CD4-positive, alpha-beta T cell treated with Interleukin-2 at 100 ng/mL for 4 hours (primary cell): Measurements from ENCODE around the gene PPP2R3B.
"Not testable (repeated sequence)": the region's sequence is repeated elsewhere in the genome, so short reads cannot be mapped to it uniquely, and the experiment has no call there.

Source experiments
- DNase-seq: peaks from one replicate; pipeline ENCODE4 v3.0.0-alpha.2; 2020; ENCODE audit warnings: low spot score

Gene PPP2R3B, protein sequence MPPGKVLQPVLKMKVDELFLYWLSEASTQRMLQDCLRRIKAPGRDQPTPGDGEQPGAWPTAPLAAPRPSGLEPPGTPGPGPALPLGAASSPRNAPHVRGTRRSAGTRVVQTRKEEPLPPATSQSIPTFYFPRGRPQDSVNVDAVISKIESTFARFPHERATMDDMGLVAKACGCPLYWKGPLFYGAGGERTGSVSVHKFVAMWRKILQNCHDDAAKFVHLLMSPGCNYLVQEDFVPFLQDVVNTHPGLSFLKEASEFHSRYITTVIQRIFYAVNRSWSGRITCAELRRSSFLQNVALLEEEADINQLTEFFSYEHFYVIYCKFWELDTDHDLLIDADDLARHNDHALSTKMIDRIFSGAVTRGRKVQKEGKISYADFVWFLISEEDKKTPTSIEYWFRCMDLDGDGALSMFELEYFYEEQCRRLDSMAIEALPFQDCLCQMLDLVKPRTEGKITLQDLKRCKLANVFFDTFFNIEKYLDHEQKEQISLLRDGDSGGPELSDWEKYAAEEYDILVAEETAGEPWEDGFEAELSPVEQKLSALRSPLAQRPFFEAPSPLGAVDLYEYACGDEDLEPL

DNA sequence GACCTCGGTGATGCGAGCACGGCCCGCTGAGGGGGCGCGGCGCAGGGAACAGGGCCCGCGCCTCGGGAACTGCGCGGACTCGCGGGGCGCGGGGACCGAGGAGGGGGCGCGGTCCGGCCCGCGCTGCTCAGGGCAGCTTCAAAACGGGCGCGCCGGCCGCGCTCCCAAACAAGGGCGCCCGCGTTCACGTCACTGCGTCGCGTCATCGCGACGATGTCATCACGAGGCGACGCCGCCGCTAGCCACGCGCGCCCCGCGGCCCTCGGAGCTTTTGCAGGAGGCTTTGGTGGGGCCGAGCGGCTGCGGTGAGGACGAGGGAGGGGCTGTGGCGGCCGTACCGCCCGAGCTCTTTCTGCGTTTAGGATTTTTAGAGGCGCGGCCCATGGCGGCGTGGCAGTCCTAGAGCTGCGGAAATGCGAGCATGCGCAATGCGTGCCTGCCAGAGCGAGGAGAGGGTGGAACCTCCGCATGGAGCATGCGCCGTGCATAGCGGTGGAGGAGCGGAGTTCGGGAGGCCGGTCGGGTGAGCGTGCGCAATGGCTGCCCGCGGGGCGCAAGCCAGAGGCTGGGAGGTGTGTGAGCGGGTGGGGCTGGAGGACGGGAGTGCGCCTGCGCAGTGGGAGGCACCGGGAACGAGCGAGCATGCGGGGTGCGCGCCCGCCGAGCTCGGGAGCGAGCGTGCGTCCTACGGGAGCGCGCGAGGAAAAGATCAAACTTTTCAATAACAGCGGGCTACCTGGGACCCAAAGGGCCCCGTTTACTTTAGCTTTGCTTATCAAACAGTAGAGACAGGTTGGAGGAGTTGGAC lies at the start of gene PPP2R3B:
Gene PPP2R3B (minus strand): TSS at position 140 of the 808 bp plus-strand sequence. CDS start 216 bp downstream, outside the sequence.
- DNase-seq: peak; percentile 99

DNA sequence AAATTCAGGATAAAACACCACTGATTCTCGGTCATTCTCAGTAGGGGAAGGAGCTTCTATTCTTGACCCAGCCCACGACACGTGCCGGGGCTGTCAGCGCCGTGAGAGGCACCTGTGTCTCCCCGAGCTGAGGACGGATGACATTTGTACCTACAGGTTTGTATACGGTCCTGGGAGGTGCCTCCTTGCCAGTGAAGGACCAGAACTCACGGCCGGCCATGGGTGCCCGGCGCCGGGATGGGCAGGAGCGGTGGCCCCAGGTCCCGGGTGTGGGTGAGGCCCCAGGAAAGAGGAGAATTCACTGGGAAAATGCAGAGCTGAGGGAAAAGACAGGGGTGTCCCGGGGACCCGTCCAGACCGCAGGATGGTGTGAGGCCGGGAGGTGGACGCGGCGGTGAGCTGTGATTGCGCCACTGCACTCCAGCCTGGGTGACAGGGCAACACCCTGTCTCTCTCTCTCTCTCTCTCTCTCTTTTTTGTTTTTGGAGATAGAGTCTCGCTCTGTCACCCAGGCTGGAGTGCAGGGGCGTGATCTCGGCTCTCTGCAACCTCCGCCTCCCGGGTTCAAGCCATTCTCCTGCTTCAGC lies 48.9 kb upstream of the PPP2R3B start:
- no peak for DNase-seq

DNA sequence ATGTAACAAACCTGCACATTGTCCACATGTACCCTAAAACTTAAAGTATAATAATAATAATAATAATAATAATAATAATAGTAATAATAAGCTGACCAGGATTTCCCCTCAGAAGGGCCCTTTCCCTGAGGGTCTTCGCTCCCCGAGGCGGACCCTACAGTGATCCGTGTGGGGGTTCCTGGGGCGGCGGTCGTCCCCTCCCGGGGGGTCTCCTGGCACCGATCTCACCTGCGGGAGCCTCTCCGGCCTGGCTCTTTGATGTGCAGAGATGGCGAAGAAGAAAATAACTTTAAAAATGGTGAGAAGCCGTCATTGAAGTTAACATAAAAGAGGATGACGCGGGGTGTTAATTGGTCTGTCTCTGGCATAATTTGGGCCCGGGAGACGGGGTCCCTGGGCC lies 48.2 kb upstream of the PPP2R3B start:
- no peak for DNase-seq

GRCh38 chrX:433771-434170 lies 47.1 kb upstream of the PPP2R3B start:
- DNase-seq: no peak

DNA sequence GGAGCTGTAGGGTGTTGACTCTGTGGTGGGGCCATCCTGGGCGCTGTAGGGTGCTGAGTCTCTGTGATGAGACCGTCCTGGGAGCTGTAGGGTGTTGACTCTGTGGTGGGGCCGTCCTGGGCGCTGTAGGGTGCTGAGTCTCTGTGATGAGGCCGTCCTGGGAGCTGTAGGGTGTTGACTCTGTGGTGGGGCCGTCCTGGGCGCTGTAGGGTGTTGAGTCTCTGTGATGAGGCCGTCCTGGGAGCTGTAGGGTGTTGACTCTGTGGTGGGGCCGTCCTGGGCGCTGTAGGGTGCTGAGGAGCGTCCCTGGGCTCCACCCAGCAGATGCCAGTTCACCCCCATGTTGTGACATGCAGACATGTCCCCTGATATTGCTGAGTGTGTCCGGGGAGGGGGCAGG lies 46.0 kb upstream of the PPP2R3B start:
- DNase-seq: not testable (repeated sequence)

DNA sequence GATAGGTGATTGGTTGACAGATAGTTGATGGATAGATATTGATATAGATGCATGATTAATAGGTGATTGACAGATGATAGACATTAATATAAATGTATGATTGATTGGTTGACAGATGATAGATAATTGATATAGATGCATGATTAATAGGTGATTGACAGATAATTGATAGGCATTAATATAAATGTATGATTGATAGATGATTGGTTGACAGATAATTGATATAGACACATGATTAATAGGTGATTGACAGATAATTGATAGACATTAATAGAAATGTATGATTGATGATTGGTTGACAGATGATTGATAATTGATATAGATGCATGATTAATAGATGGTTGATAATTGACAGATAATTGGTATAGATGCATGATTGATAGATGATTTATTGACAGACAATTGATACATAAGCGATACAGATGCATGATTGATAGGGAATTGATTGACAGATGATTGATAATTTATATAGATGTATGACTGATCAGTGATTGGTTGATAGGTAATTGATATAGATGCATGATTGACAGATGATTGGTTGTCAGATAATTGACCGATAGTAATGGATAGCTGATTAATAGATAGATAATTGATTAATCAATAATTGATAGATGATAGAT lies 44.9 kb upstream of the PPP2R3B start:
- DNase-seq: no peak

GRCh38 chrX:431056-431455 lies 44.3 kb upstream of the PPP2R3B start:
- no peak for DNase-seq

GRCh38 chrX:429266-429825 lies 42.6 kb upstream of the PPP2R3B start:
- no peak for DNase-seq

GRCh38 chrX:427812-428725 lies 41.4 kb upstream of the PPP2R3B start:
- no peak for DNase-seq

- DNase-seq: no peak
Observed at GRCh38 chrX:426881-427280, 40.2 kb upstream of the PPP2R3B start.

DNA sequence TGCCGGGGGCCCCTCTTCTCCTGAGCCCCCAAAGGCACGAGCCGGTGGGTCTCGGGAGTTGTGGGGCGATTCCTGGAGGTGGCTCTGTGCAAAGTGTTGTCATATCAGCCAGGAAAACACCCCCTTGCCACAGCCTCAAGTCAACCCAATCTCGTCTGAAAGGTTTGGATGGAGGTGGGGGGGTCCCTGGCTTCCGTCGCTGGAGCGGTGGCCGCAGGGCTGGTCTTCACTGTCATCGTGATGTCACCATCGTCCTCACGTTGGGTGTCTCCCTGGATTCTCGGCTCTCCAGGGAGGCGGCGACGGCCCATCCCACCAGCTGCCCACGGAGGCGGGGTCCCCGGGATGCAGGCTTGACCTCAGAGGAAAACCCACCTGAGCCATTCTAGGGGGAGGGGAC lies 38.3 kb upstream of the PPP2R3B start:
- DNase-seq: no peak

GRCh38 chrX:421646-422391 lies 35.1 kb upstream of the PPP2R3B start:
- DNase-seq: no peak

- no peak for DNase-seq
Observed at GRCh38 chrX:420496-421223, 34.0 kb upstream of the PPP2R3B start.

GRCh38 chrX:418927-419729 lies 32.4 kb upstream of the PPP2R3B start:
- DNase-seq: no peak

GRCh38 chrX:415498-415897 lies 28.8 kb upstream of the PPP2R3B start:
- DNase-seq: not testable (repeated sequence)

- DNase-seq: no peak
Observed at GRCh38 chrX:413322-414201, 26.9 kb upstream of the PPP2R3B start.

DNA sequence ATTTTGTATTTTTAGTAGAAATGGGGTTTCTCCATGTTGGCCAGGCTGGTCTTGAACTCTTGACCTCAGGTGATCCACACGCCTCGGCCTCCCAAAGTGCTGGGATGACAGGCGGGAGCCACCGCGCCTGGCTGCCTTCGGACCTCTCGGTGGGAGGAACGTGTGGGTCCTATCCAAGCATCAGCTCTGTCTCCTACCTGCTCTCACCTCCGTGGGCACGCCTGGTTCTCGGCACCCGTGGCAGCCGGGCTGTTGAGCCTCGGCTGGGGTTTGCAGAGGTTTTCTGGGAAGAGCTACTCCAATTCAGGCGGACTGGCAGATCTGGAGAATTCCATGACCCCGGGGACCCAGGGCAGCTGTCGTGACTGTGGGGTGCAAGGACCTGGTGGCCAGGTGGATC lies 23.6 kb upstream of the PPP2R3B start:
- no peak for DNase-seq
